ENCODE data around the gene TIE1. TPM values are rescaled to one million over a fixed set of nuclear protein-coding genes. Genes with fewer than 3 reads are reported as not detected.

TIE1 gene
- total RNA-seq, 1 experiment from 2014 or later = 1.2 TPM

DNA sequence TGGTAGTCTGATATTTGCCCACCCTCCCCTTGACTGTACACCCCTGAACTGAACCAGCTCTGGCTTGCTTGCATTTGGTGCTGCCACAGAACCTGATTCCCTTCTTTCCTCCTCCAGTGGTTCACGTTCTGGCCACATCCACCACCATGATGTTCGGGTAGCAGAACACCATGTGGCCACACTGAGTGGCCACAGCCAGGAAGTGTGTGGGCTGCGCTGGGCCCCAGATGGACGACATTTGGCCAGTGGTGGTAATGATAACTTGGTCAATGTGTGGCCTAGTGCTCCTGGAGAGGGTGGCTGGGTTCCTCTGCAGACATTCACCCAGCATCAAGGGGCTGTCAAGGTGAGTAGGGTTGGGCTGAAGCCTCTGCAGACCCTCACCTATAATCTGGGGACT is 59.8 kb downstream of the TIE1 start:
- Mint-ChIP-seq H3K4me3 (peak overlapping the region; percentile 91 to 92), H3K27me3 (ENCODE audit: low read depth) (no peaks in the 10 kb centered on the region), H3K9me3 (no peaks in the 10 kb centered on the region; a peak in 2 of 5 replicates), H3K4me1 (peaks cover 32 to 42% of the 10 kb centered on the region in 2 experiments), H3K27ac (peak overlapping the region in 1 of 3 experiments; percentile 43; a peak in 3 of 7 replicates), H3K36me3 (ENCODE audit: insufficient read depth in 1 of 3, low read depth in 3 of 3) (peaks cover 50 to 67% (median 56%) of the 10 kb centered on the region in 3 experiments)
- WGBS (ENCODE audit: extremely low coverage, insufficient read length, low lambda C conversion rate) = no CpG with 5 or more reads among the region's 4 CpGs
- TF ChIP-seq, protein P1, sequence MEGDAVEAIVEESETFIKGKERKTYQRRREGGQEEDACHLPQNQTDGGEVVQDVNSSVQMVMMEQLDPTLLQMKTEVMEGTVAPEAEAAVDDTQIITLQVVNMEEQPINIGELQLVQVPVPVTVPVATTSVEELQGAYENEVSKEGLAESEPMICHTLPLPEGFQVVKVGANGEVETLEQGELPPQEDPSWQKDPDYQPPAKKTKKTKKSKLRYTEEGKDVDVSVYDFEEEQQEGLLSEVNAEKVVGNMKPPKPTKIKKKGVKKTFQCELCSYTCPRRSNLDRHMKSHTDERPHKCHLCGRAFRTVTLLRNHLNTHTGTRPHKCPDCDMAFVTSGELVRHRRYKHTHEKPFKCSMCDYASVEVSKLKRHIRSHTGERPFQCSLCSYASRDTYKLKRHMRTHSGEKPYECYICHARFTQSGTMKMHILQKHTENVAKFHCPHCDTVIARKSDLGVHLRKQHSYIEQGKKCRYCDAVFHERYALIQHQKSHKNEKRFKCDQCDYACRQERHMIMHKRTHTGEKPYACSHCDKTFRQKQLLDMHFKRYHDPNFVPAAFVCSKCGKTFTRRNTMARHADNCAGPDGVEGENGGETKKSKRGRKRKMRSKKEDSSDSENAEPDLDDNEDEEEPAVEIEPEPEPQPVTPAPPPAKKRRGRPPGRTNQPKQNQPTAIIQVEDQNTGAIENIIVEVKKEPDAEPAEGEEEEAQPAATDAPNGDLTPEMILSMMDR (conservative IDR thresholded peaks at IDR 0.05) = no peak
- Histone ChIP-seq H3K23ac (ENCODE audit: insufficient read length, low read depth, low read length) (no peak overlapping the region), H4K91ac (ENCODE audit: insufficient read length, low read depth, low read length) (no peak overlapping the region), H3K79me1 (ENCODE audit: insufficient read depth, low read depth, low read length, poor library complexity, severe bottlenecking) (peaks cover 14% of the 10 kb centered on the region), H4K20me1 (ENCODE audit: control insufficient read depth, insufficient read depth, insufficient read length) (no peaks in the 10 kb centered on the region), H3T11ph (ENCODE audit: low read length) (no peak overlapping the region), H3K18ac (ENCODE audit: insufficient read length, low read depth, low read length) (no peak overlapping the region), H3K4me1 (ENCODE audit: insufficient read depth, low read length) (peaks cover 6% of the 10 kb centered on the region; the same call in 1 of the 2 replicates), H3K4me2 (ENCODE audit: insufficient read depth, insufficient read length, low read length) (peak overlapping the region; percentile 95), H3K9ac (ENCODE audit: extremely low read depth, insufficient read length, low read length) (no peak overlapping the region), H3K23me2 (ENCODE audit: insufficient read length, low read depth, low read length, poor library complexity, severe bottlenecking) (peaks cover 5% of the 10 kb centered on the region), H2BK20ac (ENCODE audit: low read depth, low read length, poor library complexity, severe bottlenecking) (no peak overlapping the region), H3K27me3 (ENCODE audit: insufficient read depth, low read length) (no peaks in the 10 kb centered on the region), H3K56ac (ENCODE audit: insufficient read length, low read depth, low read length) (no peak overlapping the region), H3K14ac (ENCODE audit: insufficient read depth, low read length) (no peak overlapping the region), H3K79me2 (ENCODE audit: insufficient read depth, low read length) (peaks cover 15% of the 10 kb centered on the region; the same call in 1 of the 2 replicates), H2BK120ac (ENCODE audit: low read depth, low read length, poor library complexity, severe bottlenecking) (no peak overlapping the region), H2BK12ac (ENCODE audit: insufficient read length, low read depth, low read length) (no peak overlapping the region), H3K27ac (ENCODE audit: insufficient read length, low read depth, low read length) (no peak overlapping the region), H3K9me3 (ENCODE audit: control insufficient read depth, low read depth, low read length) (no peaks in the 10 kb centered on the region), H2AK5ac (ENCODE audit: insufficient read length, low read length) (no peak overlapping the region), H2BK5ac (ENCODE audit: insufficient read length, low read length) (no peak overlapping the region), H4K5ac (ENCODE audit: insufficient read length, low read depth, low read length) (no peak overlapping the region), H4K8ac (replicated peaks; ENCODE audit: insufficient read length, low read depth, low read length) (no peak overlapping the region), H3K4ac (ENCODE audit: low read depth, low read length) (no peak overlapping the region), H2AFZ (ENCODE audit: low read length) (no peak overlapping the region), H2BK15ac (ENCODE audit: low read depth, low read length) (no peak overlapping the region)
- no peak for DNase-seq
